ENCODE results near the gene BLID. TPM values are rescaled to one million over a fixed set of nuclear protein-coding genes. Genes with fewer than 3 reads are reported as not detected.
A peak's percentile ranks its signal among the peaks of the same experiment; 100 is the strongest.

Gene BLID
- total RNA-seq, 4 donors from 2014 or later, result 1.7 to 6.5 (median 5.8) TPM

DNA sequence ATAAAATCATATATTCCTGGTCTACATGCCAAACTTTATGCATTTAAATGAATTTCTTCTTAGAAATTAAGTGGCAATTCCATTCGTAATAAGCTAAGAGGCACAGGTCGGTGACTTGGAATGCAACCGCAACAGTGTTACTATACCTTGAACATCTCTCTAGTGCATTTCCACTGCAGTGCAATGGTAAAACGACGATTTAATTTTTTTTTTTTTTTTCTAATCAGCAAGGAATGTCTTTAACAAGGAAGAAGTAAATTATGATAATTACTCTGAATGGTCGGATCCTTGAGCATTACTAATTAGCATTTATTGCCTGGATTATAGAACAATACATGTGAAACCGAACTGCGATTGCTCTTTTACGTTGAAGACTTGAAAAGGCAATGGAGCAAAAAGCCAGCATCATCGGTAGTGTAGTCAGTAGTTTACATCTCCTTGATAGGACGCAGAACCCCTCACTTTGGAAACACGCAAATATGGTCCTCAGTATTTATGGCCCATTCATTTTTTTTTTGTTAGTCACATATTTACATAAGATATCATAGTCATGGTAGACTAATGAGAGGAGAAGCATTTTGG is 20.2 kb downstream of the BLID start:
- ATAC-seq (ENCODE audit: low FRiP score) (no peak), DNase-seq (ENCODE audit: low spot score) (no peak)
- TF ChIP-seq, protein P1, sequence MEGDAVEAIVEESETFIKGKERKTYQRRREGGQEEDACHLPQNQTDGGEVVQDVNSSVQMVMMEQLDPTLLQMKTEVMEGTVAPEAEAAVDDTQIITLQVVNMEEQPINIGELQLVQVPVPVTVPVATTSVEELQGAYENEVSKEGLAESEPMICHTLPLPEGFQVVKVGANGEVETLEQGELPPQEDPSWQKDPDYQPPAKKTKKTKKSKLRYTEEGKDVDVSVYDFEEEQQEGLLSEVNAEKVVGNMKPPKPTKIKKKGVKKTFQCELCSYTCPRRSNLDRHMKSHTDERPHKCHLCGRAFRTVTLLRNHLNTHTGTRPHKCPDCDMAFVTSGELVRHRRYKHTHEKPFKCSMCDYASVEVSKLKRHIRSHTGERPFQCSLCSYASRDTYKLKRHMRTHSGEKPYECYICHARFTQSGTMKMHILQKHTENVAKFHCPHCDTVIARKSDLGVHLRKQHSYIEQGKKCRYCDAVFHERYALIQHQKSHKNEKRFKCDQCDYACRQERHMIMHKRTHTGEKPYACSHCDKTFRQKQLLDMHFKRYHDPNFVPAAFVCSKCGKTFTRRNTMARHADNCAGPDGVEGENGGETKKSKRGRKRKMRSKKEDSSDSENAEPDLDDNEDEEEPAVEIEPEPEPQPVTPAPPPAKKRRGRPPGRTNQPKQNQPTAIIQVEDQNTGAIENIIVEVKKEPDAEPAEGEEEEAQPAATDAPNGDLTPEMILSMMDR (IDR thresholded peaks at IDR 0.05), result no peak

DNA sequence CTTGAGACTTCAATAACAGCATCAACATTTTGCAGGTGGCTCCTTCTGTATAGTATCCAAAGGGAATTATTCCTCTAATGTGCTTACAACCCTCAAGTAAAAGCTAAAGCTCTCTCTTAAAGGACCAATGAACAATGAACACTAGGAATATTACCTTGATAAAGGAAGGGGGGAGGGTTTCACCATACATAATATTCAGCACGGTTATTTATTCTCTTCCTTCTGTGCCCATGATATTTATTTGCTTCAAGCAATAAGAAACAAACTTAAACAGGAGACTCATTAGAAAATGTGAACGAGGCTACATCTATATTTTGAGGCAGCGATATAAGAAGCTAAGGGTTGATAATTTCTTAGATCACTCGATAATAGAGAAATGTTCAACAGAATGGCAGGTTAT is 21.2 kb downstream of the BLID start:
- ATAC-seq (ENCODE audit: low FRiP score), result no peak
- TF ChIP-seq, protein P1 (IDR thresholded peaks at IDR 0.05), result no peak
- no peak for DNase-seq (ENCODE audit: low spot score)

DNA sequence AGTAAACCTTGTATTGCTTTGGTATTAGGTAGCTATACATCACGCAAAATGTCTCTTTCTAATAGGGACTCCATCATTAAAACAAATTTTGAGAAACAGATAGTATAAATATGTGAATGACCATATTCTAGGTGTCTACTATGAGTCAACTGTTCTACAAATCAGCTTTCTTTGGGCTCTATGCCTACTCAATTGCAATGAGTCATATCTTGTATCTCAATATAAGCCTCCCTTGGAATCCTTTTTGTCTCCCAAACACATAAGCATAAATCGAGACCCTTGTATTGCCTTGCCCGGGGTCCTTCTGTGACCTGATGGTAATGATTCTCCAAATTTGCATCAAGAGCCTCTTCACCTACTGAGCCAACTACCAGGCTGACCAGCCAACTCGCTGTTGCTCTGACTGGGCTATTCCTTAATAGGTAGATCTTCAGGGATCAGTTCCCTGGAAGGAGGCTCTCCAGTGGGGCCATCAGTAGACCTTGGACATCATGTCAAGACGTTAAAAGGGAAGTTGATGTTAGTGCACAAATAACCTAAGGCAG is 22.2 kb downstream of the BLID start:
- DNase-seq (ENCODE audit: low spot score) (no peak), ATAC-seq (ENCODE audit: low FRiP score) (no peak)
- TF ChIP-seq, protein P1 (IDR thresholded peaks at IDR 0.05), result no peak

DNA sequence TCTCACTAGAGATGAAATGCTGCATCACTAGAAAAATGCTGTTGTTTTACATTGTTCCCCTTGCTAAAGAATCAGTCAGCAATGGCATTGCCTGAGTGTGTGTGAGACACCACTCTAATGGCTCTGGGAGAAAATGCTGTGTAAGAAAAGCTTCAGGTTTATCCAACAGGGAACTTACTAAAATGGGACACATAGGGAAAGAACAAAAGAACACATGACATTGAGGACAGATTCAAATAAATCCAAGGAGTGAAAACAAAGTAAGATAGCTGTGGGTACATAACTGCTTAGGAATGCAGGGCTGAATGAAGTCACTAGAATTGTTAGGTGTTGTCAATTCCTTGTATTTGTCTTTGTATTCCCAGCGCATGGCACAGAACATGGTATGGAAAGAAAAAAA is 24.2 kb downstream of the BLID start:
- ATAC-seq (ENCODE audit: low FRiP score), result no peak
- TF ChIP-seq, protein P1 (IDR thresholded peaks at IDR 0.05), result no peak
- DNase-seq (ENCODE audit: low spot score), result no peak

DNA sequence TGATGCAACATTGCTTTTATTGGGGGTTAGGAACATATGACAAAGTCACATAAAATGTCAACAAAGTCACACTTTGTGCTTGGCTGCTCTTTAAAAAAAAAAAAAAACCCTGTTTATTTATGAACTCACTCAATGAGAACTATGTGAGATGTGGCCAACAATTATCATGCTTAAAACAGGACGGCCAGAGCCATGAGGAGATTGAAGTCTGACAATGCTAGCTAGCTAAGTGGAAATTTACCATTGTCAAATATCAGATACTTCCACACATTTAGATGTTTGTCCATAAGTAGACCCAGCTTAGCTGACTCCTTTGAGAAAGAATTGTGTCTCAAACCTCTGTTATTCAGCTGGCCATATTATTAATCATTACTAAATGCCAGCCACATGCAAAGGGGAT is 26.9 kb downstream of the BLID start:
- no peak for ATAC-seq (ENCODE audit: low FRiP score)
- DNase-seq (ENCODE audit: low spot score), result no peak
- TF ChIP-seq, protein P1 (IDR thresholded peaks at IDR 0.05), result no peak

DNA sequence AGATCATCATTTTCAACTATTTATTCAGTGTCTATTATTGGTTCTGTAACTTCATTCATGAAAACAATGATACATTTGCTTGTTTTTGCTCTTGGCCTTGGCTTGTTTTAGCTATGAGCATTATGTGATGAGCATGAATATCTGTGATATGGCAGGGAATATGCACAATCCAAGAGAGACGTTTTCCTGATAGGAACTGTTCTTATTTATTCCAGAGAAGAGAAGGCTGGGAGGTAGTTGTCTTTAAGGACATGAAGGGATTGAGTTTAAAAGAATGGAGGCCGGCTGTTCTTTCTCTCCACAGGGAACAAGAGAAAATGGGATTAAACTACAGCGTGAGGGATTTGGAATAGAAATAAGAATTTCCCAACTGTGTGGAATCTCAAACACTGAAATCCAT is 30.3 kb downstream of the BLID start:
- TF ChIP-seq, protein P1 (IDR thresholded peaks at IDR 0.05), result no peak
- ATAC-seq (ENCODE audit: low FRiP score) (no peak), DNase-seq (ENCODE audit: low spot score) (no peak)

DNA sequence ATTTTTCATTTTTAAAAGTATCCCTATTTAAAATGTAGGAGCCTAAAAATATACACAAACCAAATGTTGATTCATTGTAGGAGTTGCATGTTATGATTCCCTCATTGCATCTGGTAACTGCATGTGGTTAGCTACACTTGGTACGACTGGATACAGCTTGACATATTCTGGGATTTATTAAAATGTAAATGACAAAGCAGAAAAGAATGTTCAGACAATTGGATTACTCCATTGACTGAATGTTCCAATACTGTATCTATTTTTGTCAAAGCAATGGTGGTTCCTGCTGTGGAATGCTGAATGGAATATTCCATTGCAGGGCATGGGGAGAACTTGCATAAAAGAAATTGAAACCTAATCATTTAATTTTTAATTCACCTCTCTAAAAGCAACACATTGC is 30.8 kb downstream of the BLID start:
- ATAC-seq (ENCODE audit: low FRiP score) (peak; percentile 71), DNase-seq (ENCODE audit: low spot score) (no peak)
- TF ChIP-seq, protein P1 (IDR thresholded peaks at IDR 0.05), result no peak

All from omental fat pad (tissue), 4 donors.